HG02623 (cell line): ENCODE results near the gene STPG1.
"Not testable (repeated sequence)": the region's sequence is repeated elsewhere in the genome, so short reads cannot be mapped to it uniquely, and the experiment has no call there.

Source experiments
- ATAC-seq: cut with Tn5 transposase; IDR thresholded peaks from one replicate; pipeline ENCODE4 v1.9.1; 2021; ENCODE audit warnings: moderate library complexity; ENCODE audit not compliant: unreplicated experiment

STPG1 gene

GRCh38 chr1:24413350-24414163 lies at the start of gene STPG1:
STPG1 (minus strand) TSS chr1:24413782; CDS start chr1:24401388, 12,394 bp downstream.
- ATAC-seq: no peak

DNA sequence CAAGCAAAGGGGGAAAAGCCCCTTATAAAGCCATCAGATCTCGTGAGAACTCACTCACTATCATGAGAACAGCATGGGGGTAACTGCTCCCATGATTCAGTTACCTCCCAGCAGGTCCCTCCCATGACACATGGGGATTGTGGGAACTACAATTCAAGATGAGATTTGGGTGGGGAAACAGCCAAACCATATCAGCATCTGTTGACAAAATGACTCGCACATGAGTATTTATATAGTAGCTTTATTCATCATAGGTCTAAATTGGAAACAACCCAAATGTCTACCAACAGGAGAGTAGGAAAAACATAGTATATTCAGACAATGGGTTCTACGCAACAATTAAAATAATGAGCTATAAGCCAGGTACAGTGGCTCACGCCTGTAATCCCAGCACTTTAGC lies 48.5 kb upstream of the STPG1 start:
- not testable (repeated sequence) for ATAC-seq

GRCh38 chr1:24459551-24460266 lies 46.1 kb upstream of the STPG1 start:
- ATAC-seq: no peak

DNA sequence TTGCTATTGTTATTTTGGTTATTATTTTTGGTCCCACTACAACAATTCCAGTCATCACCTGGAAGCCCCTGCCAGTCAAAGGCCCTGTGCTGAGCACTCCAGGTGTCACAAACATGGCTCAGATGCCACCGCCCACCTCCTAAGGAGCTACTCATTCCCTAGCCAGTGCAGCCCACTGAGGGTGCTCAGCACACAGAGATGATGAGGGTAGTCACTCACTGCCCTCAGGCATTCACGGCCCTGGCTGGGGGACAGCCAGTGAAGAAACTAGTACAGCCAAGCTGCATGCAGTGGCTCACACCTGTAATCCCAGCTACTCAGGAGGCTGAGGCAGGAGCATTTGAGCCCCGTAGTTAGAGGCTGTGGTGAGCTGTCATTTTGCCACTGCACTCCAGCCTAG lies 44.3 kb upstream of the STPG1 start:
- no peak for ATAC-seq

DNA sequence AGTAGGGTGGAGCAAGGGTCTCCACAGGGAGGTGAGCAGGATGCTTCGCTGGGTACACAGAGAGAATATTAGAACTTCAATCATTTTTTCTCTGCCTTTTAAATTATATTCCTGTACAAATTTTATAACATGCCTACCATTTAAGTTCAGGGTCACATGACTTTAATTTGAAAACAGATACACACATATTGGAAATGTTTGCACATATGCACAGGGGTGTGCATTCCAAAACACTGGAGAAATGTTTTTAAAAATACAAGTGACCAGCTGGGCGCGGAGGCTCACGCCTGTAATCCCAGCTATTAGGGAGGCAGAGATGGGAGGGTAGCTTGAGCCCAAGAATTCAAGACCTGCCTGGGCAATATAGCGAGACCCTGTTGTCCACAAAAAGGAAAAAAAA lies 41.7 kb upstream of the STPG1 start:
- ATAC-seq: no peak

GRCh38 chr1:24454673-24455072 lies 41.1 kb upstream of the STPG1 start:
- no peak for ATAC-seq

DNA sequence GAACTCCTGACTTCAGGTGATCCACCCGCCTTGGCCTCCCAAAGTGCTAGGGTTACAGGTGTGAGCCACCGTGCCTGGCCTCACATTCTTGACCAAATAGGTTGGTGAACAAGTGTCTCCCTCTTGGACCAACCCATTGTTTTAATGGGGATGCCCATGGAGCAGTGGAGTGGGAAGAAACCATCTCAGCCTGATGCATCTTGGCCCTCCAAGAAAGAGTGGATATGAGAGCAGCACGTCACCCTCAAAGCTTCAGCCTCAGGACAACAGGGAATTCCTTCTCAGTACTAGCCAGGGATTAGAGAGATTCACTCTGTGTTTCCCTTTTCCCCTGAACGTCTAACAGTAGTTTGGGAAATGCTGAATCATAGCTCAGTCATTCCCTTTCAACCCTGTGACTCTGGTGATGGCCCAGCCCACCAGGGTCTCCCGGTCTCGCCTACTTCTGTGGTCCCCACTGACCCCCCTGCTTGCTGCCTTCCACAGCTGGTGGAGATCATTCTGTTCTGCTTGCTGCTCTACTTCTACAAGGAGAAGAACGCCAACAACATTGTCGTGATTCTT lies 39.4 kb upstream of the STPG1 start:
- ATAC-seq: no peak

DNA sequence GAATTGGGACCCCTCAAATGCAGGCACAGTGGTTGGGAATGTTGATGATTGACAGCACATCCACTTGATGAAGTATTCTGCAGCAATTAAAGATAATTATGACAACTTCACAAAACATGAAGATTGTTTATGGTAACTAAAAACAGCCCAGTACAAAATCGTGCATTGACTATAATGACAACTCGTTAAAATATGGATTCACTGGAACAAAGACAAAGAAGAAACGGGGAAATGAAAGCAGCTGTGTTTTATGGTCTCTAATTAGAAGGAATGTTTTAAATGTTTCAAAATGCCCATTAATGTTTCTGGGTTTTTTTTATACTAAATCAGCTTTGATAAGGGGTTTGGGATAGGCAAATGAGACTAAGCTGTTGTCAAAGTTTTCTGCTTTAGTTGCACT lies 38.2 kb upstream of the STPG1 start:
- no peak for ATAC-seq

- ATAC-seq: no peak
Measured at GRCh38 chr1:24450857-24451397, 37.3 kb upstream of the STPG1 start.

GRCh38 chr1:24450316-24450715 lies 36.7 kb upstream of the STPG1 start:
- ATAC-seq: no peak

DNA sequence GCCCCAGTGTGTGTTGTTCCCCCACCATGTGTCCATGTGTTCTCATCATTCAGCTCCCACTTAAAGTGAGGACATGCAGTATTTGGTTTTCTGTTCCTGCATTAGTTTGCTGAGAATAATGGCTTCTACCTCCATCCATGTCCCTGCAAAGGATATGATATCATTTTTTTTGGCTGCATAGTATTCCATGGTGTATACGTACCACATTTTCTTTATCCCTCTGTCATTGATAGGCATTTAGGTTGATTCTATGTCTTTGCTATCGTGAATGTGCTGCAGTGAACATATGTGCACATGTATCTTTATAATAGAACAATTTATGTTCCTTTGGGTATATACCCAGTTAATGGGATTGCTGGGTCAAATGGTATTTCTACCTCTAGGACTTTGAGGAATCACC lies 32.9 kb upstream of the STPG1 start:
- not testable (repeated sequence) for ATAC-seq

- no peak for ATAC-seq
Measured at GRCh38 chr1:24443241-24443656, 29.7 kb upstream of the STPG1 start.

GRCh38 chr1:24442764-24443163 lies 29.2 kb upstream of the STPG1 start:
- ATAC-seq: no peak

- ATAC-seq: no peak
Measured at GRCh38 chr1:24441996-24442668, 28.6 kb upstream of the STPG1 start.

GRCh38 chr1:24441480-24441879 lies 27.9 kb upstream of the STPG1 start:
- no peak for ATAC-seq

GRCh38 chr1:24440436-24440835 lies 26.9 kb upstream of the STPG1 start:
- ATAC-seq: no peak

DNA sequence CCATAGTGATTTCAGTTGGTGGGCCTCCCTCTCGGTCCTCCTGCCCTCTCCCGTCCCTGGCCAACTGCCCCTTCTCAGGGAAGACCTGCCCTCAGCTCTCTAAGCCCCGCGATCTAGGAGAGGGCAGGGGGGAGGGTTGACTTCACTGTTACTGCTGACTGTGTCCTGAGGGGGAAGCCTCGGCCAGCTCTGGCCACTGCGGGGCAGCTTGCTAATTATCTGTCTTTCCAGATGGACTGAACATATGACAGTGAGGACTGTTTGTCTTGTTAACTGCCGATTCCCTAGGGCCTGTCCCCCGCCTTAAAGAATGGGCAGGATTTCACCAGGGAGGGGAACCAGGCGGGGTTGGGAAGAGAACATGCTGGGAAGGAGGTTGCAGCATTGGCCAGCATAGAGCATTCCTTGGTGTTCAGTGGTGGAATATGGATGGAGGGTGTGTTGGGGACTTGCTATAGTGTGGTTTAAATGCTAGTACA lies 24.9 kb upstream of the STPG1 start:
- ATAC-seq: no peak

- no peak for ATAC-seq
Measured at GRCh38 chr1:24437631-24438396, 24.2 kb upstream of the STPG1 start.

- ATAC-seq: no peak
Measured at GRCh38 chr1:24435782-24436365, 22.3 kb upstream of the STPG1 start.

DNA sequence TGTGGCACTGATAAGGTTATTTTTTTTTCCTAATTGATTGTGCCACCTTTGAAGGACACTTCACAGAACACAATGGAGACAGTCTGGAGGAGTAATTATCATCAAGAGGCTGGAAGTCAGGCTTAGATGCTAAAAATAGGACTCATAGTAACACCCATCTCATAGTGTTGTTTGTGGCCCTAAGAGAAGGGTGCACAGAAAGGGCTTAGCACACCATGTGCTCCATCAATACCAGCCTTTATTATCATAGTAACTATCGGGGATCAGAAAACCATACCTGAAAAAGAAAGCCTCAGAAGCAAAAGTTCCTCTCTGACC lies 13.9 kb upstream of the STPG1 start:
- ATAC-seq: no peak
